GM18526 (cell line): ENCODE data around the gene CD200R1.

Experiments
- POLR2A ChIP-seq: IDR thresholded peaks from 3 replicates; pipeline ENCODE4 v1.6.1; 2011; ENCODE audit not compliant: insufficient read length; ENCODE audit errors: extremely low read depth

The CD200R1 gene

DNA sequence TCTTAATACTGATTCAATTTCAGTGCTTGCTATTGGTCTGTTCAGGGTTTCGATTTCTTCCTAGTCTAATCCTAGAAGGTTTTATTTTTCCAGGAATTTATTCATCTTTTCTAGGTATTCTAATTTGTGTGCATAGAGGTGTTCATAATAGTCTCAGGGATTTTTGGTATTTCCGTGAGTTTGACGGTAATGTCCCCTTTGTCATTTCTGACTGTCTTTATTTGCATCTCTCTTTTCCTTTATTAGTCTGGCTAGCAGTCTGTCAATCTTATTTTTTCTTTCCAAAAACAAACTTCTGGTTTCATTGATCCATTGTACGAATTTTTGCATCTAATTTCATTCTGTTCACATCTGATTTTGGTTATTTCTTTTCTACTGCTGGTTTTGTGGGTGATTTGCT, 93.0 kb downstream of the CD200R1 start:
- TF ChIP-seq POLR2A = no peak

DNA sequence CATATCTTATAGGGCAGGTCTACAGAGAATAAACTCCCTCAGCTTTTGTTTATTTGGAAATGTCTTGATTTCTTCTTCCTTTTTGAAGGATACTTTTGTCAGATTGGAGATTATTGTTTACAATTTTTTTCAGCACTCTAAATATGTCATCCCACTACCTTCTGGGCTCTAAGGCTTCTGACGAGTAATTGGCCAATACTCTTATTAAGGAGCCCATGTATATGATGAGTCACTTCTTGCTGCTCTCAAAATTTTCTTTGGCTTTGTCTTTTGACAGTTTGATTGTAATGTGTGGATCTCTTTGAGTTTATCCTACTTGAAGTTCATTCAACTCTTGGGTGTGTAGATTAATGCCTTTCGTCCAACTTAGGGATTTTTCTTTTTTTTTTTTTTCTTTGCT, 99.3 kb downstream of the CD200R1 start:
- TF ChIP-seq POLR2A = no peak

- no peak for TF ChIP-seq POLR2A
Observed at GRCh38 chr3:112874725-112875124, 100.2 kb downstream of the CD200R1 start.

- no peak for TF ChIP-seq POLR2A
Observed at GRCh38 chr3:112873632-112874031, 101.3 kb downstream of the CD200R1 start.

- no peak for TF ChIP-seq POLR2A
Observed at GRCh38 chr3:112871735-112872134, 103.2 kb downstream of the CD200R1 start.
